Keratinocyte (primary cell): ENCODE results near the gene GH1. TPM values are rescaled to one million over a fixed set of nuclear protein-coding genes. Genes with fewer than 3 reads are reported as not detected.

Experiments
- DNase-seq: peaks from one replicate; pipeline ENCODE4 v3.0.0-alpha.2; 2011; ENCODE audit warnings: low read depth, missing footprints, low spot score
- FAIRE-seq: peaks from 2 replicates; lab custom pipeline; 2011; peaks lifted over from hg19 to GRCh38; lab: Jason Lieb, UNC
- H2AFZ ChIP-seq: 2 replicates; pipeline ENCODE4 v1.6.0; 2012; ENCODE audit warnings: low read length, control low read depth, inconsistent platforms; ENCODE audit not compliant: control insufficient read depth
- H3K27ac ChIP-seq: 2 replicates; pipeline ENCODE4 v1.5.1; 2011; ENCODE audit warnings: low read length; ENCODE audit not compliant: control insufficient read depth, insufficient read depth
- H3K27me3 ChIP-seq: 3 replicates; pipeline ENCODE4 v1.6.0; 2011; ENCODE audit warnings: low read length; ENCODE audit not compliant: control insufficient read depth, insufficient read depth; ENCODE audit errors: extremely low read depth
- H3K36me3 ChIP-seq, 2 experiments: 2 replicates in 1 of 2; 3 replicates in 1 of 2; pipeline ENCODE4 v1.5.1; 2011; ENCODE audit warnings: low read length in 2 of 2, mild to moderate bottlenecking in 1 of 2; ENCODE audit not compliant: control insufficient read depth in 2 of 2, insufficient read depth in 2 of 2; ENCODE audit errors: extremely low read depth in 1 of 2
- H3K4me1 ChIP-seq: 3 replicates; pipeline ENCODE4 v1.5.1; 2011; ENCODE audit warnings: low read length; ENCODE audit not compliant: control insufficient read depth, insufficient read depth; ENCODE audit errors: extremely low read depth
- H3K4me2 ChIP-seq: 3 replicates; pipeline ENCODE4 v1.6.0; 2011; ENCODE audit warnings: low read depth, low read length; ENCODE audit not compliant: control insufficient read depth, insufficient read depth; ENCODE audit errors: extremely low read depth
- H3K4me3 ChIP-seq, 3 experiments: fragments of 200-600 bp in 1 of 3; sonication (generic) in 1 of 3; 2 replicates in 2 of 3; 3 replicates in 1 of 3; pipeline ENCODE4 v1.5.1; 2011 to 2016; ENCODE audit warnings: low read length in 3 of 3, mild to moderate bottlenecking in 3 of 3, control low read depth in 2 of 3, inconsistent platforms in 1 of 3, low read depth in 1 of 3, mixed read lengths in 1 of 3, mixed run types in 1 of 3, moderate library complexity in 1 of 3; ENCODE audit not compliant: control insufficient read depth in 2 of 3, insufficient read depth in 2 of 3; ENCODE audit errors: extremely low read depth in 1 of 3
- H3K79me2 ChIP-seq: 2 replicates; pipeline ENCODE4 v1.6.0; 2012; ENCODE audit warnings: low read length; ENCODE audit not compliant: control insufficient read depth, insufficient read depth
- H3K9ac ChIP-seq: 3 replicates; pipeline ENCODE4 v1.6.0; 2011; ENCODE audit warnings: low read length; ENCODE audit not compliant: control insufficient read depth, insufficient read depth; ENCODE audit errors: extremely low read depth
- H3K9me1 ChIP-seq: 3 replicates; pipeline ENCODE4 v1.6.0; 2011; ENCODE audit warnings: low read length; ENCODE audit not compliant: control insufficient read depth, insufficient read depth; ENCODE audit errors: extremely low read depth
- H3K9me3 ChIP-seq: 2 replicates; pipeline ENCODE4 v1.5.1; 2012; ENCODE audit warnings: low read depth, low read length; ENCODE audit not compliant: control insufficient read depth
- H4K20me1 ChIP-seq: 3 replicates; pipeline ENCODE4 v1.6.0; 2011; ENCODE audit warnings: low read length; ENCODE audit not compliant: control insufficient read depth, insufficient read depth; ENCODE audit errors: extremely low read depth
- CTCF ChIP-seq, 3 experiments: IDR thresholded peaks in 1 of 3; conservative IDR thresholded peaks in 1 of 3; optimal IDR thresholded peaks in 1 of 3; 2 replicates in 2 of 3; 3 replicates in 1 of 3; pipeline versions ENCODE3 to v1.5.1; 2011; ENCODE audit warnings: low read length in 3 of 3, mild to moderate bottlenecking in 3 of 3, moderate library complexity in 2 of 3, control low read depth in 1 of 3, inconsistent platforms in 1 of 3; ENCODE audit not compliant: insufficient read depth in 2 of 3; ENCODE audit errors: extremely low read depth in 1 of 3
- EZH2 ChIP-seq: IDR thresholded peaks from one replicate; pipeline ENCODE4 v1.6.1; 2012; ENCODE audit warnings: inconsistent platforms, mild to moderate bottlenecking, low read length, moderate library complexity
- dilution Hi-C: fragments of 300-500 bp; cut with MboI; formaldehyde crosslinking; loops from one replicate; pipeline ENCODE4 v1.7.0; 2020; ENCODE audit warnings: low sequenced_read_pairs; ENCODE audit not compliant: extremely low pct_ligation_motif_present
- polyA plus RNA-seq, 5 experiments: library from polyadenylated mRNA; depleted of rRNA in 3 of 5; stranded (reverse) in 3 of 5; stranded (forward) in 1 of 5; unstranded in 1 of 5; fragments of >200 nt; gene quantifications; 1 replicate in 1 of 5; 2 replicates in 3 of 5; 3 replicates in 1 of 5; pipeline versions ENCODE4 v1.2.1 to v1.2.3, GENCODE V29; 2011 to 2012; ENCODE audit warnings: missing spikeins in 2 of 5, low read depth in 1 of 5, low replicate concordance in 1 of 5

Gene GH1
- polyA plus RNA-seq, 1 donor (not counting 4 experiments of a cell fraction or from before 2014, with no cell fraction given) = not detected

- no peaks in the 10 kb centered on the region for H3K79me2 ChIP-seq
- dilution Hi-C loops = no loop called here
- DNase-seq (no peak), FAIRE-seq (peak; percentile 32)
- H3K36me3 ChIP-seq = no peaks in the 10 kb centered on the region
- no peak overlapping the region for H3K4me2 ChIP-seq
- H3K9ac ChIP-seq = no peak overlapping the region
- no peaks in the 10 kb centered on the region for H3K9me3 ChIP-seq
- no peak overlapping the region for H3K4me3 ChIP-seq
- no peak overlapping the region for H3K27ac ChIP-seq
- H3K9me1 ChIP-seq = no peaks in the 10 kb centered on the region
- H4K20me1 ChIP-seq = no peaks in the 10 kb centered on the region
- TF ChIP-seq CTCF (optimal IDR thresholded peaks at IDR 0.05 in 1 of 3, IDR thresholded peaks at IDR 0.05 in 1 of 3, conservative IDR thresholded peaks at IDR 0.05 in 1 of 3; ENCODE audit: extremely low read depth in 1 of 3, insufficient read depth in 2 of 3, low read length in 3 of 3) (peak; percentile 77 to 92 (median 89)), EZH2 (no peak)
- H3K4me1 ChIP-seq = no peaks in the 10 kb centered on the region
- no peaks in the 10 kb centered on the region for H3K27me3 ChIP-seq
- no peak overlapping the region for H2AFZ ChIP-seq
Observed at GRCh38 chr17:63919311-63919723, 678 bp upstream of the GH1 start.

- DNase-seq (no peak), FAIRE-seq (no peak)
- dilution Hi-C loops = no loop called here
Observed at GRCh38 chr17:63918305-63918704, 334 bp downstream of the GH1 start.

More at GRCh38 chr17:63918305-63918704, 334 bp downstream of the GH1 start:
- H3K9me3 ChIP-seq = no peaks in the 10 kb centered on the region
- no peak overlapping the region for H3K4me2 ChIP-seq
- no peak overlapping the region for H3K4me3 ChIP-seq
- no peaks in the 10 kb centered on the region for H3K9me1 ChIP-seq
- H3K9ac ChIP-seq = no peak overlapping the region
- no peak overlapping the region for H2AFZ ChIP-seq
- H4K20me1 ChIP-seq = no peaks in the 10 kb centered on the region
- H3K27me3 ChIP-seq = no peaks in the 10 kb centered on the region
- no peak for TF ChIP-seq CTCF (optimal IDR thresholded peaks at IDR 0.05 in 1 of 3, IDR thresholded peaks at IDR 0.05 in 1 of 3, conservative IDR thresholded peaks at IDR 0.05 in 1 of 3; ENCODE audit: extremely low read depth in 1 of 3, insufficient read depth in 2 of 3, low read length in 3 of 3)
- TF ChIP-seq EZH2 = no peak
- H3K79me2 ChIP-seq = no peaks in the 10 kb centered on the region
- H3K4me1 ChIP-seq = no peaks in the 10 kb centered on the region
- no peaks in the 10 kb centered on the region for H3K36me3 ChIP-seq
- H3K27ac ChIP-seq = no peak overlapping the region
